Posterior vena cava (tissue), 2 donors: ENCODE results near the gene HAND1. TPM values are rescaled to one million over a fixed set of nuclear protein-coding genes. Genes with fewer than 3 reads are reported as not detected.

ENCODE experiments used
- DNase-seq: peaks from one replicate; pipeline ENCODE4 v3.0.0-alpha.2; 2020; ENCODE audit warnings: low spot score
- intact Hi-C, 2 donors: fragments of 100-400 bp; cut with DNase I; formaldehyde crosslinking; loops; one replicate each; pipeline versions ENCODE4 v1.14.1 to v1.14.2; 2022 to 2023
- total RNA-seq, 2 donors: library from RNA; stranded (reverse); fragmentation: NEBNext Ultra II Directional; extraction: Animal tissue kit (Norgen Biotek cat#: 25700); gene quantifications; one replicate each; pipeline ENCODE4 v1.2.1, GENCODE V29; 2021
- donor health status: DM: yes; HTN: yes; CAD: no.
- donor health status: DM: yes; HTN: yes; CAD: no.

The HAND1 gene
- total RNA-seq, 2 donors from 2014 or later = not detected

- intact Hi-C loops = no loop called here
- no peak for DNase-seq
Measured at GRCh38 chr5:154506716-154507080, 28.7 kb upstream of the HAND1 start.

- intact Hi-C loops = no loop called here
- DNase-seq = no peak
Measured at GRCh38 chr5:154506049-154506715, 28.2 kb upstream of the HAND1 start.

- DNase-seq = no peak
- intact Hi-C loops = no loop called here
Measured at GRCh38 chr5:154505567-154505966, 27.5 kb upstream of the HAND1 start.

- intact Hi-C loops = no loop called here
- no peak for DNase-seq
Measured at GRCh38 chr5:154503698-154504039, 25.6 kb upstream of the HAND1 start.

- intact Hi-C loops = no loop called here
- no peak for DNase-seq
Measured at GRCh38 chr5:154502180-154502579, 24.2 kb upstream of the HAND1 start.

GRCh38 chr5:154501566-154501965, 23.5 kb upstream of the HAND1 start:
- intact Hi-C loops = no loop called here
- no peak for DNase-seq

- no peak for DNase-seq
- intact Hi-C loops = no loop called here
Measured at GRCh38 chr5:154498994-154499393, 21.0 kb upstream of the HAND1 start.

GRCh38 chr5:154498591-154498990, 20.6 kb upstream of the HAND1 start:
- DNase-seq = no peak
- intact Hi-C loops = no loop called here

- intact Hi-C loops = no loop called here
Measured at GRCh38 chr5:154494036-154494435, 16.0 kb upstream of the HAND1 start.

GRCh38 chr5:154493274-154493673, 15.2 kb upstream of the HAND1 start:
- no peak for DNase-seq
- intact Hi-C loops = no loop called here

More at GRCh38 chr5:154494036-154494435, 16.0 kb upstream of the HAND1 start:
- no peak for DNase-seq

GRCh38 chr5:154491941-154492340, 13.9 kb upstream of the HAND1 start:
- DNase-seq = no peak
- intact Hi-C loops = no loop called here

- intact Hi-C loops = no loop called here
Measured at GRCh38 chr5:154487541-154487940, 9.5 kb upstream of the HAND1 start.

GRCh38 chr5:154486427-154486866, 8.4 kb upstream of the HAND1 start:
- intact Hi-C loops = no loop called here
- DNase-seq = no peak

More at GRCh38 chr5:154487541-154487940, 9.5 kb upstream of the HAND1 start:
- DNase-seq = no peak

- intact Hi-C loops = no loop called here
- DNase-seq = no peak
Measured at GRCh38 chr5:154485850-154486426, 7.9 kb upstream of the HAND1 start.

- no peak for DNase-seq
- intact Hi-C loops = no loop called here
Measured at GRCh38 chr5:154485096-154485491, 7.1 kb upstream of the HAND1 start.

GRCh38 chr5:154484393-154485095, 6.5 kb upstream of the HAND1 start:
- DNase-seq = no peak
- intact Hi-C loops = no loop called here

GRCh38 chr5:154483654-154484392, 5.8 kb upstream of the HAND1 start:
- intact Hi-C loops = no loop called here
- no peak for DNase-seq

GRCh38 chr5:154482528-154483449, 4.8 kb upstream of the HAND1 start:
- DNase-seq = no peak
- intact Hi-C loops = no loop called here
